HG02610 (cell line): ENCODE measurements around the gene TGM2.

Experiments
- ATAC-seq: cut with Tn5 transposase; IDR thresholded peaks from one replicate; pipeline ENCODE4 v1.9.1; 2021; ENCODE audit warnings: mild to moderate bottlenecking, moderate library complexity; ENCODE audit not compliant: unreplicated experiment

TGM2 gene

GRCh38 chr20:38165089-38165965 is at the start of gene TGM2:
Gene TGM2 (minus strand): TSS chr20:38165270. CDS start chr20:38165198, 72 bp downstream.
- ATAC-seq = no peak

DNA sequence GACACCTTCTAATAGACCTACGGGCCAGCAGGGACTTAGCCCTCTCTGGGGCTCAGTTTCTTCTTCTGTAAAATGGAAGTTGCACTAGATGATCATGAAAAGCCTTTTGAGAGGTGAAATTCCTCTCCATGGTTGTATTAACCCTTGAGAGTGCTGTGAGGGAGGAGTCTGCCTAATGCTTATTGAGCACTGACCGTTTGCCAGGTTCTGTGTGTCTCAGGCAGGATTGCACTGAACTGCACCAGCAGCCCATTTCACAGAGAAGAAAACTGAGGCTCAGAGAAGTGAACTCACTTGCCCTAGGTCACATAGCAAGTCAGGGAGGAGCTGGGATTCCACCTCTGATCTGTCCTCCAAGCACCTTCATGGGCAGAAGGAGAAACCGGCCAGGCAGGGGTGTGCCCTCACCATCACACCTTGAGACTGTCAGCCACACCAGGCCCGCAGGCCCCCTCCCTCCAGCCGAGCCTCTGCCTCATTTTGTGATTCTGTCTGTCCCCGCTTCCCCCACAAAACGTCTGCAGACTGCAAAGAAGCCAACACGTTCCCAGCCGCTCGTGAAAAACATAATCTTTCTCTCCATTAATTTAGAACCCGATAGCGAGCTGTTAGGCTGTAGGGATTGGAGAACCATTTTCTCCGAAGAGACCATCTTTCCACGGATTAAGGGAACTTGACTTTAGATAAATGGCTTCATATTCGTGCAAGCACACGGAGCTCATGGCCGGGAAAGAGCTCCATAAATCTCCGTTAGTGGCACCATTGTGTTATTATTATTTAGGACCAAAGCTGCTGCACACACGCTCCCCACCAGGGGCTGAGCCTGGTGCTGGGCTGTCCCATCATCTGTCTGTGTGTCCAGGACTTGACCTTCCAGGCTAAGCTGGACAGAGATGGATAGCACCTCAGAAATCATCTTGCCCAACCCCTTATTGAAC is 49.5 kb upstream of the TGM2 start:
- no peak for ATAC-seq

- ATAC-seq = no peak
Measured at GRCh38 chr20:38213607-38213940, 48.5 kb upstream of the TGM2 start.

- no peak for ATAC-seq
Measured at GRCh38 chr20:38212806-38213606, 47.9 kb upstream of the TGM2 start.

DNA sequence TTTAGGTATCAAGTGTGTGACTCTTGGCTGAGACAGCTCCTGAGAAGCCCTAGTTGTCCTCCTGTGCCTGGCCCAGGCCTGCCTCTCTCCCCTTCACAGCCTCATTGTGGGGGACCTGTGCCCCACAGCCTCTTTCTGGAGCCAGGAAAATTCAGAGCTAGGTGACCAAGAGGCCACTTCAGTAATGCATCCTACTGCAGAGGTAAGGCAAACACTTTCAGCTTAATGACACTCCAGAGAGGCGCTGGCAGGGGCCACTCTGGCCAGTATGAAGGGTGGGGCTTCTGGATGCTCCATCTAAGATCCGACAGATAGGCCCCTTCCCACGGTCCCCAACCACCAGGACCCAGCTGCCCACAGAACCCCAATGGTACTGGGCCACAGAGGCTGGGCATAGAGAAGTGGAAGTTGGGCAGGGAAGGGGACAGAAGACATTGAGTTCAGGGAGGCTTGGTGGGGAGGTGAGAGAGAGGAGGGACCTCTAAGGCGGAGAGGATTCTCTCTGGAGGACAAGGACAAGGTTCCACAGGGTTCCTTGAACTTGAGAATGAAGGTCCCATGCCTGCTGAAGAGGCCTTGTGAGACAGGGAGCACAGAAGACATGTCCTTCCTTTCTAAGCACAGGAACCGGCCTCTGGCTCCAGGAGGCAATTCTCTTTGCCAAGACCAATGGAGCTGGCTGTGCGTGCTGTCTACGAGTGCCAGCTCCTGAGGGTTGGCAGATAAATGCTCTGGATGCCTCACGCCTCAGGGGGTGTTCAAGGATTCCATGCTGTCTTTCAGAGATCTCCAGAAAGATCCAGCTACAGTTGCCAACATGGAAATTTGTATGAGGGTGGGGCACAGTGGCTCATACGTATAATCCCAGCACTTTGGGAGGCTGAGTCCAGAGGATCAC is 46.4 kb upstream of the TGM2 start:
- ATAC-seq = no peak

GRCh38 chr20:38210741-38211140 is 45.7 kb upstream of the TGM2 start:
- ATAC-seq = no peak

- ATAC-seq = no peak
Measured at GRCh38 chr20:38209736-38210405, 44.8 kb upstream of the TGM2 start.

DNA sequence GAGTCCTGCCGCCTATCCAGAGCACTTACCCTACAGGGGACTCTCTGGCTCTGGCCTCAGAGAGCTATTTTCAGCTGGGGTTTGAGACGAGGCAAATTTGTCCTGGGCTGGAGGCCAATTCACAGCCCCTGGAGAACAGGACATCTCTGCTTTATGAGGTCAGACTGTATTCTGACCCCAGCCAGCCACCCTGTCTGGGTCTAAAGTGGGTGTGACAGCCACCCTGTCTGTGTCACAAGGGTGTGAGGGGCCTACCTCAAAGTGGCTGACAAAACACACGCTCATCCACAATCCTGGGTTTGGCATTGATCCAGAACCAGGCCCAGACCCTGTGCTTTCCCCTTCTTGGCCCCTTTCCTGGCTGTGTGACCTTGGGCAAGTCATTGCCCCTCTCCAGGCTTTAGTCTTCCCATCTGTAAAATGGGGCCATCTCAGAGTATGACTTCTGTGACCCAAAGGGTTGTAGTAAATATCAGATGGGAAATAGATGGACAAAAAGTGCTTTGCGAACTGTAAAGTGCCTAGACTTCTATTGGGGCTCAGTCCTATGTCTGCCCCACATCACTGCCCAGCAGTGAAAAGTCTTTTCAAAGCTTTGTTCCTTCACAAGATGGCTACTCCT is 44.1 kb upstream of the TGM2 start:
- no peak for ATAC-seq

DNA sequence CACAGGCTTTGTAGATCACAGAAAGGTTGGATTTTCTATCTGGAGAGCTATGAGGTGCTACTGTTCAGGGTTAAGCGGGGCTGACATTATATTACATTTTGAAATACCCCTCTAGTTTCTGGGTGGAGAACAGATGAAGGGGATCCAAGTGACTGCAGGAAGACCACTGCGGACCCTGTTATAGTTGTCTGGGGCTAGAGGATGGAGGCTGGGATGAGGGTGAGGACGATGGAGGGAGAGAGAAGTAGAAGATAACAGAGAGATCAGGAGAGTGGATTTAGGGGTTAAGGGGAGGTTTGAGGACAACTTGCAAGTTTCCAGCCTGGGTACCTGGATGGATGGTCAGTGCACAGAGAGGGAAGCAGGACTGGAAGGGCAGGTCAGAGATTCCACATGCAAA is 43.5 kb upstream of the TGM2 start:
- no peak for ATAC-seq

DNA sequence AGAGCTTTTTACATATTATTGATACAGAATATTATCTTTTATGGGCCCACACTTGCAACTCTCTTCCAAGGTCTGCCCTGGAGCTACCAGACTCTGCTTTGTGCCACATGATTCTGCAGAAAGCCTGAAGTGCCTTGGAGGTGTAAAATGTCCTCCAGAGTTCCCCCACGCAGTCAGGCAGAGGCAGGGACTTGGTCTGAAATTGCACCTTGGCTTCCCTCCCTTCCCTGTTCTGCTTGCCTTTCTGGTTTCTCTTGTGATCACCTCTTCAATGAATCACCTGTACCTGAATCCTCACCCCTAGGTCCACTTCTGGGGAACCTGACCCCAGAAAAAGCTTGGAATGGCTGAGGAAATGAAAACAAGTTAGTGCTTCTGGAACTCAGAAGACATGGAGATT is 43.0 kb upstream of the TGM2 start:
- ATAC-seq = no peak

DNA sequence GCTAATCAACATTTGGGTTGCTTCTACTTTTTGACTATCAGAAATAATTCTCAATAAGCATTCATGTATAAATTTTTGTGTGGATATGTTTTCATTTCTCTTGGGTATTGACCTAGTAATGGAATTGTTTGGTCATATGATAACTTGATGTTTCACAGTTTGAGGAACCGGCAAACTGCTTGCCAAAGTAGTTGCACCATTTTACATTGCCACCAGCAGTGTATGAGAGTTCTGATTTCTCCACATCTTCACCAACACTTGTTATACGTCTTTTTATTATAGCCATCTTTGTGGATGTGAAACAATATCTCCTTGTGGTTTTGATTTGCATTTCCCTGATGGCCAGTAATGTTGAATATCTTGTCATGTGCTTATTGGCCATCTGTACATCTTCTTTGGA is 42.6 kb upstream of the TGM2 start:
- ATAC-seq = no peak

DNA sequence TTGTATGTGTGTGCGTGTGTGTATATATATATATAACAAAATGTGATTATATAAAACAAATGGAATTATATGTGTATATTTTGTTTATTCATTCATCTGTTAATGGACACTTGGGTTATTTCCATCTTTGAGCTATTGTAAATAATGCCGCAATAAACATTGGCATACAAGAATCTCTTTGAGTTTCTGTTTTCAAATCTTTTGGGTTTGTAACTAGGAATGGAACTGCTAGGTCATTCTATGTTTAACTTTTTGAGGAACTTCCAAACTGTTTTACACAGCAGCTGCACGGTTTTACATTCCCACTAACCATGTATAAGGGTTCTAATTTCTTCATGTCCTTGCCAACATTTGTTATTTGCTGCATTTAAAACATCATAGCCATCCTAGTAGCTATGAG is 39.9 kb upstream of the TGM2 start:
- no peak for ATAC-seq

- no peak for ATAC-seq
Measured at GRCh38 chr20:38203981-38204357, 38.9 kb upstream of the TGM2 start.

- no peak for ATAC-seq
Measured at GRCh38 chr20:38203337-38203980, 38.4 kb upstream of the TGM2 start.

GRCh38 chr20:38202982-38203293 is 37.9 kb upstream of the TGM2 start:
- ATAC-seq = no peak

GRCh38 chr20:38202153-38202981 is 37.3 kb upstream of the TGM2 start:
- no peak for ATAC-seq

GRCh38 chr20:38201356-38201755 is 36.3 kb upstream of the TGM2 start:
- ATAC-seq = no peak

DNA sequence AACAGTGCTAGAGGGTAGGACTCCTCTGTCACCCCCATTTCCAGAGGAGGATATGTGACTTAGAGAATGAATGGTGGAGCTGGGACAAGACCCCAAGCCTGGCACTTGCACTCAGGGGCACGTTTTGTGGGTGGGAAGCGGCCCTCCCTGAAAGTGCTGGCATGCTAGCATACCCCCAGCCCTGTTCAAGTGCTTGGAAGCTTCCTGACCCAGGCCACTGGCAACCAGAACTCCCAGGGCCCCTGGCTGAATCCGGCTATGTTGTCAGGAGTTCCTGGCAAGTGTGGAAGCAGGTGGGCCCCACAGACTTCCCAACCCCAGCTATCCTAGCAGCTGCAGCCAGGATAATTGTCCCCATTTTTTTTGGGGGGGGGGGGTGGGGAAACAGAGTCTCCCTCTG is 35.6 kb upstream of the TGM2 start:
- no peak for ATAC-seq
